Dedifferentiated amniotic fluid mesenchymal stem cell (primary cell): Measurements from ENCODE around the gene COL4A6.
A peak's percentile ranks its signal among the peaks of the same experiment; 100 is the strongest.
"Not testable (repeated sequence)": the region's sequence is repeated elsewhere in the genome, so short reads cannot be mapped to it uniquely, and the experiment has no call there.

ENCODE experiments used
- DNase-seq: peaks from one replicate; pipeline ENCODE4 v3.0.0-alpha.2; 2016; ENCODE audit errors: extremely low spot score

COL4A6 gene

GRCh38 chrX:108399418-108400165 lies 38.6 kb downstream of the COL4A6 start:
- DNase-seq, result no peak

- DNase-seq, result peak; percentile 29
Measured at GRCh38 chrX:108397627-108398391, 40.4 kb downstream of the COL4A6 start.

- DNase-seq, result no peak
Measured at GRCh38 chrX:108396986-108397385, 41.2 kb downstream of the COL4A6 start.

GRCh38 chrX:108396188-108396891 lies 41.9 kb downstream of the COL4A6 start:
- no peak for DNase-seq

- not testable (repeated sequence) for DNase-seq
Measured at GRCh38 chrX:108390976-108391717, 47.1 kb downstream of the COL4A6 start.

- DNase-seq, result no peak
Measured at GRCh38 chrX:108384783-108385182, 53.4 kb downstream of the COL4A6 start.

- DNase-seq, result no peak
Measured at GRCh38 chrX:108380222-108380621, 58.0 kb downstream of the COL4A6 start.

GRCh38 chrX:108376821-108377220 lies 61.4 kb downstream of the COL4A6 start:
- not testable (repeated sequence) for DNase-seq

- not testable (repeated sequence) for DNase-seq
Measured at GRCh38 chrX:108375591-108375990, 62.6 kb downstream of the COL4A6 start.

- DNase-seq, result no peak
Measured at GRCh38 chrX:108366644-108367406, 71.4 kb downstream of the COL4A6 start.

GRCh38 chrX:108362026-108362425 lies 76.2 kb downstream of the COL4A6 start:
- no peak for DNase-seq

- no peak for DNase-seq
Measured at GRCh38 chrX:108361316-108361715, 76.9 kb downstream of the COL4A6 start.

GRCh38 chrX:108359806-108360602 lies 78.2 kb downstream of the COL4A6 start:
- DNase-seq, result no peak

- DNase-seq, result no peak
Measured at GRCh38 chrX:108353452-108353851, 84.8 kb downstream of the COL4A6 start.

- no peak for DNase-seq
Measured at GRCh38 chrX:108349210-108349609, 89.0 kb downstream of the COL4A6 start.

- DNase-seq, result no peak
Measured at GRCh38 chrX:108348525-108348924, 89.7 kb downstream of the COL4A6 start.

- no peak for DNase-seq
Measured at GRCh38 chrX:108347800-108348199, 90.4 kb downstream of the COL4A6 start.

- no peak for DNase-seq
Measured at GRCh38 chrX:108344216-108344615, 94.0 kb downstream of the COL4A6 start.

GRCh38 chrX:108341947-108342346 lies 96.3 kb downstream of the COL4A6 start:
- no peak for DNase-seq

GRCh38 chrX:108332281-108332680 lies 105.9 kb downstream of the COL4A6 start:
- DNase-seq, result no peak
